WTC11 (cell line): ENCODE measurements around the gene TMEM116. TPM values are rescaled to one million over a fixed set of nuclear protein-coding genes. Genes with fewer than 3 reads are reported as not detected.
A peak's percentile ranks its signal among the peaks of the same experiment; 100 is the strongest.

Experiments
- ATAC-seq: fragments of 200-7000 bp; cut with Tn5 transposase; 2 replicates; pipeline ENCODE4 v1.10.0; 2021; ENCODE audit warnings: mild to moderate bottlenecking, moderate library complexity
- CTCF ChIA-PET: fragments of 300-600 bp; sonication (Branson Sonifier 250); formaldehyde crosslinking; loops from one replicate; lab custom pipeline; 2021; ENCODE audit warnings: antibody characterized with exemption; lab: Charles Lee
- POLR2A ChIA-PET: fragments of 350-600 bp; sonication (Branson Sonifier 250); formaldehyde crosslinking; loops from one replicate; lab custom pipeline; 2021; ENCODE audit warnings: antibody characterized with exemption; lab: Charles Lee
- DNase-seq: peaks from one replicate; pipeline ENCODE4 v3.0.0; 2021; ENCODE audit warnings: low spot score
- H3K27ac Mint-ChIP-seq: 2 replicates; pipeline ENCODE4 v1.8.0; 2021; ENCODE audit warnings: mixed read lengths
- H3K27me3 Mint-ChIP-seq: 2 replicates; pipeline ENCODE4 v1.8.0; 2021; ENCODE audit warnings: low read depth, mild to moderate bottlenecking, moderate library complexity, mixed read lengths
- H3K36me3 Mint-ChIP-seq: 2 replicates; pipeline ENCODE4 v1.8.0; 2021; ENCODE audit warnings: mixed read lengths
- H3K4me1 Mint-ChIP-seq: 2 replicates; pipeline ENCODE4 v1.8.0; 2022; ENCODE audit warnings: mixed read lengths
- H3K4me3 Mint-ChIP-seq: 2 replicates; pipeline ENCODE4 v1.8.0; 2021; ENCODE audit warnings: mild to moderate bottlenecking, moderate library complexity, mixed read lengths
- H3K9me3 Mint-ChIP-seq: 2 replicates; pipeline ENCODE4 v1.8.0; 2021; ENCODE audit warnings: mixed read lengths
- ATF3 ChIP-seq: sonication (generic); formaldehyde crosslinking; conservative IDR thresholded peaks from 2 replicates; pipeline ENCODE4 v1.8.1; 2022; ENCODE audit warnings: mild to moderate bottlenecking, missing genetic modification reagents
- CREB1 ChIP-seq: sonication (generic); formaldehyde crosslinking; IDR thresholded peaks from 2 replicates; pipeline ENCODE4 v1.8.0; 2023; ENCODE audit warnings: mild to moderate bottlenecking, missing genetic modification reagents
- EMX1 ChIP-seq: fragments of 250-450 bp; sonication (Bioruptor Pico); IDR thresholded peaks from 2 replicates; pipeline ENCODE4 v1.8.0; 2021; ENCODE audit warnings: mild to moderate bottlenecking
- HMGXB4 ChIP-seq: sonication (generic); formaldehyde crosslinking; IDR thresholded peaks from 2 replicates; pipeline ENCODE4 v1.8.1; 2023; ENCODE audit warnings: mild to moderate bottlenecking, moderate library complexity, missing genetic modification reagents
- IRF1 ChIP-seq: sonication (generic); formaldehyde crosslinking; IDR thresholded peaks from 2 replicates; pipeline ENCODE4 v1.8.0; 2023; ENCODE audit warnings: missing genetic modification reagents
- NFE2L1 ChIP-seq: sonication (generic); formaldehyde crosslinking; IDR thresholded peaks from 2 replicates; pipeline ENCODE4 v1.8.1; 2023; ENCODE audit warnings: missing genetic modification reagents
- NR3C1 ChIP-seq: sonication (generic); formaldehyde crosslinking; conservative IDR thresholded peaks from 2 replicates; pipeline ENCODE4 v1.8.1; 2023; ENCODE audit warnings: low read depth, mild to moderate bottlenecking, missing genetic modification reagents
- PRRX2 ChIP-seq: fragments of 250-450 bp; sonication (Bioruptor Pico); IDR thresholded peaks from 2 replicates; pipeline ENCODE4 v1.8.0; 2021; ENCODE audit warnings: mild to moderate bottlenecking
- SMAD3 ChIP-seq: sonication (generic); formaldehyde crosslinking; IDR thresholded peaks from 2 replicates; pipeline ENCODE4 v1.8.0; 2022; ENCODE audit warnings: missing genetic modification reagents, mild to moderate bottlenecking, borderline replicate concordance
- SOX15 ChIP-seq: fragments of 250-450 bp; sonication (Bioruptor Pico); IDR thresholded peaks from 2 replicates; pipeline ENCODE4 v1.9.0; 2021; ENCODE audit warnings: mild to moderate bottlenecking
- TP53 ChIP-seq: sonication (generic); formaldehyde crosslinking; IDR thresholded peaks from 2 replicates; pipeline ENCODE4 v1.8.1; 2023; ENCODE audit warnings: mild to moderate bottlenecking, missing genetic modification reagents
- ZBTB21 ChIP-seq: sonication (generic); formaldehyde crosslinking; IDR thresholded peaks from 2 replicates; pipeline ENCODE4 v1.8.1; 2023; ENCODE audit warnings: mild to moderate bottlenecking, missing genetic modification reagents, borderline replicate concordance
- ZMAT4 ChIP-seq: fragments of 250-450 bp; sonication (Bioruptor Pico); IDR thresholded peaks from 2 replicates; pipeline ENCODE4 v1.9.0; 2021; ENCODE audit warnings: mild to moderate bottlenecking
- ZNF232 ChIP-seq: sonication (generic); formaldehyde crosslinking; IDR thresholded peaks from 2 replicates; pipeline ENCODE4 v1.8.0; 2022; ENCODE audit warnings: mild to moderate bottlenecking, missing genetic modification reagents
- ZNF317 ChIP-seq: sonication (generic); formaldehyde crosslinking; IDR thresholded peaks from 2 replicates; pipeline ENCODE4 v1.8.1; 2023; ENCODE audit warnings: low read depth, mild to moderate bottlenecking, moderate library complexity, missing genetic modification reagents, borderline replicate concordance
- ZNF671 ChIP-seq: fragments of 250-450 bp; sonication (Bioruptor Pico); IDR thresholded peaks from 2 replicates; pipeline ENCODE4 v1.8.0; 2021; ENCODE audit warnings: mild to moderate bottlenecking
- total RNA-seq: library from RNA; stranded (reverse); gene quantifications from 3 replicates; pipeline ENCODE4 v1.2.3, GENCODE V29; 2021
- TF ChIP-seq, protein P1 (sequence below): sonication (generic); formaldehyde crosslinking; IDR thresholded peaks from 2 replicates; pipeline ENCODE4 v1.8.1; 2022; ENCODE audit warnings: low read depth, missing genetic modification reagents, borderline replicate concordance
- TF ChIP-seq, protein P2 (sequence below): sonication (generic); formaldehyde crosslinking; IDR thresholded peaks from 2 replicates; pipeline ENCODE4 v1.8.1; 2023; ENCODE audit warnings: mild to moderate bottlenecking, missing genetic modification reagents
- TF ChIP-seq, protein P3 (sequence below): sonication (generic); formaldehyde crosslinking; IDR thresholded peaks from 2 replicates; pipeline ENCODE4 v1.8.0; 2022; ENCODE audit warnings: mild to moderate bottlenecking, missing genetic modification reagents

Gene TMEM116
- total RNA-seq, 1 experiment from 2014 or later: 7.8 TPM

- POLR2A ChIA-PET: interaction anchor here (0.7 kb wide), 1 partner anchor 117 kb away, joined by 6 read pairs; the partner anchor contains the start of gene TRAFD1
- Mint-ChIP-seq H3K4me1 (peaks cover 30% of the 10 kb centered on the region), H3K27me3 (no peaks in the 10 kb centered on the region), H3K9me3 (no peaks in the 10 kb centered on the region), H3K27ac (no peak overlapping the region), H3K4me3 (no peak overlapping the region), H3K36me3 (peaks cover 3% of the 10 kb centered on the region; the same call in 1 of the 2 replicates)
- CTCF ChIA-PET: interaction anchor here (1.1 kb wide), 1 partner anchor 11 kb away, joined by 3 read pairs; no protein-coding TSS in a partner anchor
- TF ChIP-seq CREB1 (CRISPR knock-in tag) (no peak), NR3C1 (no peak), PRRX2 (CRISPR knock-in tag) (no peak), EMX1 (no peak), TP53 (CRISPR knock-in tag) (no peak), ATF3 (CRISPR knock-in tag) (no peak), ZNF671 (CRISPR knock-in tag) (no peak)
- TF ChIP-seq, protein P1, sequence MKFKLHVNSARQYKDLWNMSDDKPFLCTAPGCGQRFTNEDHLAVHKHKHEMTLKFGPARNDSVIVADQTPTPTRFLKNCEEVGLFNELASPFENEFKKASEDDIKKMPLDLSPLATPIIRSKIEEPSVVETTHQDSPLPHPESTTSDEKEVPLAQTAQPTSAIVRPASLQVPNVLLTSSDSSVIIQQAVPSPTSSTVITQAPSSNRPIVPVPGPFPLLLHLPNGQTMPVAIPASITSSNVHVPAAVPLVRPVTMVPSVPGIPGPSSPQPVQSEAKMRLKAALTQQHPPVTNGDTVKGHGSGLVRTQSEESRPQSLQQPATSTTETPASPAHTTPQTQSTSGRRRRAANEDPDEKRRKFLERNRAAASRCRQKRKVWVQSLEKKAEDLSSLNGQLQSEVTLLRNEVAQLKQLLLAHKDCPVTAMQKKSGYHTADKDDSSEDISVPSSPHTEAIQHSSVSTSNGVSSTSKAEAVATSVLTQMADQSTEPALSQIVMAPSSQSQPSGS (CRISPR knock-in tag): no peak
- TF ChIP-seq, protein P2, sequence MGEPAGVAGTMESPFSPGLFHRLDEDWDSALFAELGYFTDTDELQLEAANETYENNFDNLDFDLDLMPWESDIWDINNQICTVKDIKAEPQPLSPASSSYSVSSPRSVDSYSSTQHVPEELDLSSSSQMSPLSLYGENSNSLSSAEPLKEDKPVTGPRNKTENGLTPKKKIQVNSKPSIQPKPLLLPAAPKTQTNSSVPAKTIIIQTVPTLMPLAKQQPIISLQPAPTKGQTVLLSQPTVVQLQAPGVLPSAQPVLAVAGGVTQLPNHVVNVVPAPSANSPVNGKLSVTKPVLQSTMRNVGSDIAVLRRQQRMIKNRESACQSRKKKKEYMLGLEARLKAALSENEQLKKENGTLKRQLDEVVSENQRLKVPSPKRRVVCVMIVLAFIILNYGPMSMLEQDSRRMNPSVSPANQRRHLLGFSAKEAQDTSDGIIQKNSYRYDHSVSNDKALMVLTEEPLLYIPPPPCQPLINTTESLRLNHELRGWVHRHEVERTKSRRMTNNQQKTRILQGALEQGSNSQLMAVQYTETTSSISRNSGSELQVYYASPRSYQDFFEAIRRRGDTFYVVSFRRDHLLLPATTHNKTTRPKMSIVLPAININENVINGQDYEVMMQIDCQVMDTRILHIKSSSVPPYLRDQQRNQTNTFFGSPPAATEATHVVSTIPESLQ (CRISPR knock-in tag): no peak
- ATAC-seq (no peak), DNase-seq (no peak)
Measured at GRCh38 chr12:112008918-112009317, 4.0 kb downstream of the TMEM116 start.

- ATAC-seq: no peak
- Mint-ChIP-seq H3K27me3 (no peaks in the 10 kb centered on the region), H3K9me3 (no peaks in the 10 kb centered on the region; the same call in 1 of the 2 replicates), H3K27ac (peak overlapping the region; percentile 67), H3K4me1 (peaks cover 30% of the 10 kb centered on the region), H3K36me3 (peaks cover 6% of the 10 kb centered on the region; the same call in 1 of the 2 replicates), H3K4me3 (no peak overlapping the region)
- TF ChIP-seq ZNF317 (CRISPR knock-in tag): no peak
- no peak for TF ChIP-seq IRF1 (CRISPR knock-in tag)
- TF ChIP-seq ATF3 (CRISPR knock-in tag): no peak
- ChIA-PET POLR2A (no interaction called here), CTCF (interaction anchor here (0.6 kb wide), 1 partner anchor 183 kb away, joined by 3 read pairs; no protein-coding TSS in a partner anchor)
- DNase-seq: no peak
Measured at GRCh38 chr12:112007945-112008344, 5.0 kb downstream of the TMEM116 start.

DNA sequence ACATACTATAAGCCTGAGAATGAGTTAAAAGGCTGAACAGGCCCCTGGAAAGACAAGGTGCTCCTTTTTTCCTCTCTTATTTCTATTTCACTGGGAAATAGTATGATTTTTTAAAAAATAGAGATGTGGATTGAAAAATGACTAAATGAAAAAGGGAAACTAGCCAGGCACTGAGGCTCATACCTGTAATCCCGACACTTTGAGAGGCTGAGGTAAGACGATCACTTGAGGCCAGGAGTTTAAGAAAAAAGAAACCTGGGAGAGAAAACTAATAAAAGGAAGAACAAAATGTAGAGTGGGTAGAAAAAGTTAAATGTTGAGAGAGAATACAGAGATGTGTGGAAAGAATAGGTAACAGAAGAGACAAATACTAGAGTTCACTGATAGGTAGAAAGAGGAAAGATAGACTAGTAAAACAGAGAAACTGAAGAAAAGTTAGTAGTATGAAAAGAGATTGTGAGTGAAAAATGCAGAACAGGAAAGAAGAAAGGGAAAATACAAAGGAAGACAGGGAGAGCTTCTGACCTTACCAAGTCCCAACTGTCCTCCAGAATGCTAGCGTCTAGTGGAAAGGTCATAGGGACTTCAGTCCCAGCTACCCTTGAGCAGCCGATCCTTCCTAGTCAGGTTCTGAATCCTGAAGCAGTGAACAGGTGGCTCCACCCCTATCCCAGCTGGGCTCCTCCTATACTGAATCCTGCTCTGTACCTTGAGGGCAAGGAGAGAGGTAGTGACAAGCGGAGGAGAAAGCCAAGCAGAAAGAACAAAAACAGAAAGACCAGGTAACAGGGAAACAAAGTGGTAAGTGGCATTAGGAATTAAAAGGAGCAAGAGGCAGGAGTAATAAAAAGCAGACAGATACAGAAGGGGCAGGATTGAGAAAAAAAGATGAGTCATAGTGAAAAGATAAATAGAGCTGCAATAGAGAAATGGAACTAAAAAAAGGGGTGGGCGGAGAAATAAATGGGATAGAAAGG, 7.3 kb downstream of the TMEM116 start:
- no peaks in the 10 kb centered on the region; the same call in 1 of the 2 replicates for H3K9me3 Mint-ChIP-seq
- peak overlapping the region; percentile 13 for H3K4me3 Mint-ChIP-seq
- H3K4me1 Mint-ChIP-seq: peaks cover 15% of the 10 kb centered on the region
- peak; percentile 72 for DNase-seq
- peaks cover 6% of the 10 kb centered on the region; the same call in 1 of the 2 replicates for H3K36me3 Mint-ChIP-seq
- peak; percentile 100 for ATAC-seq
- peak overlapping the region; percentile 81 for H3K27ac Mint-ChIP-seq
- POLR2A ChIA-PET: interaction anchor here (0.5 kb wide), 1 partner anchor 57 kb away, joined by 3 read pairs; no protein-coding TSS in a partner anchor
- no peaks in the 10 kb centered on the region for H3K27me3 Mint-ChIP-seq
- CTCF ChIA-PET: interaction anchor here (1.1 kb wide), 1 partner anchor 9 kb away, joined by 4 read pairs; no protein-coding TSS in a partner anchor
- no peak for TF ChIP-seq ZBTB21 (CRISPR knock-in tag)
- no peak for TF ChIP-seq NFE2L1 (CRISPR knock-in tag)
- TF ChIP-seq SOX15: no peak
- TF ChIP-seq ZNF232 (CRISPR knock-in tag): no peak
- no peak for TF ChIP-seq NR3C1
- TF ChIP-seq, protein P3, sequence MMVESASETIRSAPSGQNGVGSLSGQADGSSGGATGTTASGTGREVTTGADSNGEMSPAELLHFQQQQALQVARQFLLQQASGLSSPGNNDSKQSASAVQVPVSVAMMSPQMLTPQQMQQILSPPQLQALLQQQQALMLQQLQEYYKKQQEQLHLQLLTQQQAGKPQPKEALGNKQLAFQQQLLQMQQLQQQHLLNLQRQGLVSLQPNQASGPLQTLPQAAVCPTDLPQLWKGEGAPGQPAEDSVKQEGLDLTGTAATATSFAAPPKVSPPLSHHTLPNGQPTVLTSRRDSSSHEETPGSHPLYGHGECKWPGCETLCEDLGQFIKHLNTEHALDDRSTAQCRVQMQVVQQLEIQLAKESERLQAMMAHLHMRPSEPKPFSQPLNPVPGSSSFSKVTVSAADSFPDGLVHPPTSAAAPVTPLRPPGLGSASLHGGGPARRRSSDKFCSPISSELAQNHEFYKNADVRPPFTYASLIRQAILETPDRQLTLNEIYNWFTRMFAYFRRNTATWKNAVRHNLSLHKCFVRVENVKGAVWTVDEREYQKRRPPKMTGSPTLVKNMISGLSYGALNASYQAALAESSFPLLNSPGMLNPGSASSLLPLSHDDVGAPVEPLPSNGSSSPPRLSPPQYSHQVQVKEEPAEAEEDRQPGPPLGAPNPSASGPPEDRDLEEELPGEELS (CRISPR knock-in tag): no peak
- TF ChIP-seq SMAD3: no peak
- no peak for TF ChIP-seq HMGXB4 (CRISPR knock-in tag)
- TF ChIP-seq ZMAT4 (CRISPR knock-in tag): no peak
